ENCODE data around the gene HRK.

HRK gene

DNA sequence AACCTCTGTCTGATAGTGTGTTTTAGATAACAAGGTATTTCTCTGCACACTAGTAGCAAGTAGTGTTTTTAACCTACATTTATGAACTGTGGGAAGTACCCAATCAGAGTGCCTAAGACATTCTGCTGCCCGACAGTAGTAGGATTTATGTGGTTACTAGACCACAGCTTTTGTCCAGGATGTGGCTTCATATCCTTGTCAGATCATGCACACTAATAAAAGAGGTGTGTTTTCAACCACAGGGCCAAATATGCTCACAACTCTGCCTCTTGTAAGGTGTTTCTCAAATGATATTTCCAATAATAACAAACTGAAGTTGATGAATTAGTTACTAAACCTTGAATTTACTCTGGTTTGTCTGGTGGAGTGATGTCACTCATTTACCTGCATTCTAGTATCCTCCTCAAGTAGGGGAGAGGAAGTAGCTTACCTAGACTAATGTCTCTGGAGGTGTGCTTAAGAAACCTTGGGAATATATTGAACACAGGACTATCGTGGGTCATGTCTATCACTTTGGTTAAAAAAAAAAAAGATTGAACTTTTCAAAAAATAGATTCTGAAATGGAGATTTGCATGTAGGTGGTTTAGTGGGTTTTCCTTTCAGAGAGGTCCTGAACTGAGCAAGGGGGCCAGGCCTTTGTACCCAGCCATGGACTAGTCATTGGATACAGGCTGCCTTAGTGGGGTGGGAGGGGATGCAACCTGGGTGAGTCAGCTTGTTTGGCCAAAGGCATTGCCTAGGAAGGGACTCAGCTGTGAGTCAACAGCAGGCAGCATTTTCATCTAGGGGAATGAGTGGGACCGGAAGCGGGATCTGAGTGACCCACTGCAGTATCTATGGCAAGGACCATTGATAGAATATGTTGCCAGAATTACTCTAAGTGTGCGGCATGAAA, 43.6 kb upstream of the HRK start:
- TF ChIP-seq CTCF (IDR thresholded peaks at IDR 0.05; ENCODE audit: low read depth, low read length, missing control alignments), result no peak
- peak; percentile 75 for DNase-seq (ENCODE audit: low read depth)
- H3K4me3 ChIP-seq (ENCODE audit: low read depth, low read length), result no peak overlapping the region
- in situ Hi-C loops (cut with HindIII; ENCODE audit: low sequenced_read_pairs), result no loop called here

DNA sequence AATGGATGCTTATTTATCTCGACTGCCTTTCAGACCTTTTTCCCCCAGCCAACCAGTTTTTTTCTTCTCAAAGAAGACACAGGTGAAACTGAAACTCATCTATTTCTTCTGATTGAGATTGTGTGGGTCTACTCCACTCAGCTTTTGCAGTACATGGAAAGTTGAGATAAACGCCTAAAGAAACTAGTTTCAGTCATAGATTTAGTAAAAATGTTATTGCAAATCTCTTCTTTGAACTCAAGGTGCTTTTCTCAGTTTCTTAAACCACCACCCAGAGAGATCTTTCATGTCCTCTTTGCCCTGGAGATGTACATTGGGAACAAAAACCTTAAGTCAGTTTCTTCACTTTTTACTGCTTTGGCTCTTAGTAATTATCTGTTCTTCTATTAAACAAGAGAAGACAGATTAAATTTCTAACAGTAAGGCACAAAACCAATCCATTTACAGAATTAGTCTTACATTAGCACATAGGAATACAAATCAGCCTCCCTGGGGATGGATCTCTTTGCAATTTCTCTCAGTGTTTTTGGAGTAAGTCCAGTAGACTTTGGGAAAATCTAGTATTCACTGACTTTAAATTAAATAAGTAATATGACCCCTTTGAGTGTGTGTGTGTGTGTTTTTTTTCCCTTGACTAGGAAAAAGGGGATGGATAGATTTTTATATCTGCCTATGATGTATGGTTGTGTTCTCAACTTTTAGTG, 41.1 kb upstream of the HRK start:
- DNase-seq (ENCODE audit: low read depth), result no peak

DNA sequence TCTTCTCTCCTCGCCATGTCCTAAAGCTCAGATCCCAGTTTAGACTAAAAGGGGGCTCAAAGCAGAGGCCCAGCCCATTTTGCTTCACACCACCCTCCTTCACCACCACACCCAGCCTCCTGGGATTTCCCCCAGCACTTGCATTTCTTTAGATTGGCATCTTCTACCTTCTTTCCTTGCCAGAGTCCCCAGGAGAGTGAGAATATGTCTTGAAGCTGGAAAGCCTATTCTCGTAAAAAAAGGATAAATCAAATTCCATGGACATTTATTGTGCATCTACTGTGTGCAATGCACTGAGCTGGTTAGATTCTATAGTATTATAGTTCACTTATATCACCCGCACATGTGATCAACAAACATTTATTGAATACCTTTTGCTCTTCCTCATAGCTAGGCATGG, 39.7 kb upstream of the HRK start:
- DNase-seq (ENCODE audit: low read depth), result no peak
- no peak for TF ChIP-seq CTCF (IDR thresholded peaks at IDR 0.05; ENCODE audit: low read depth, low read length, missing control alignments)
- no peak overlapping the region for H3K4me3 ChIP-seq (ENCODE audit: low read depth, low read length)
- in situ Hi-C loops (cut with HindIII; ENCODE audit: low sequenced_read_pairs), result no loop called here

More for the DNA sequence above, 41.1 kb upstream of the HRK start:
- no peak overlapping the region for H3K4me3 ChIP-seq (ENCODE audit: low read depth, low read length)
- in situ Hi-C loops (cut with HindIII; ENCODE audit: low sequenced_read_pairs), result no loop called here
- no peak for TF ChIP-seq CTCF (IDR thresholded peaks at IDR 0.05; ENCODE audit: low read depth, low read length, missing control alignments)

GRCh38 chr12:116919706-116920485, 38.7 kb upstream of the HRK start:
- no peak for TF ChIP-seq CTCF (IDR thresholded peaks at IDR 0.05; ENCODE audit: low read depth, low read length, missing control alignments)
- DNase-seq (ENCODE audit: low read depth), result no peak
- H3K4me3 ChIP-seq (ENCODE audit: low read depth, low read length), result no peak overlapping the region
- in situ Hi-C loops (cut with HindIII; ENCODE audit: low sequenced_read_pairs), result no loop called here

- DNase-seq (ENCODE audit: low read depth), result no peak
- H3K4me3 ChIP-seq (ENCODE audit: low read depth, low read length), result no peak overlapping the region
- no peak for TF ChIP-seq CTCF (IDR thresholded peaks at IDR 0.05; ENCODE audit: low read depth, low read length, missing control alignments)
- in situ Hi-C loops (cut with HindIII; ENCODE audit: low sequenced_read_pairs), result no loop called here
These were observed 38.0 kb upstream of the HRK start for GRCh38 chr12:116919247-116919661.

DNA sequence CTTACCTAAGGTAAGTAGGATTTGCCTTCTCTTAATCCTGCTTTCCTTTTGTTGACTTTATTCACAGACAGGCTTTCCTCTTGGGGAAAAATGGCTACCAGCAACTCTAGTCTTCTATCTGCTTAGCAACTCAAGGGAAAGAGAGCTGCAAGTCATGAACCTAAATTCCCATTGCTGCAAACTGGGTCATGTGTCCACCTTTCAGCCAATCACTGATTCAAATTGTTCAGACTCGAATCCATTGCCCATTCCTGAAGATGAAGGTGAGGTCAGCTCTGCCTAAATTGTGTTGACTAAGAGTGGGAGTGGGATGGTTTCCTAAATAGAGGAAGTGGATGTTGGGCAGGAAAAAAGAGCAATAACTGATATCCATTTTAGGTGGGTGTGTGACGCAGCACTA, 37.2 kb upstream of the HRK start:
- no peak for TF ChIP-seq CTCF (IDR thresholded peaks at IDR 0.05; ENCODE audit: low read depth, low read length, missing control alignments)
- in situ Hi-C loops (cut with HindIII; ENCODE audit: low sequenced_read_pairs), result no loop called here

More for the DNA sequence above, 37.2 kb upstream of the HRK start:
- DNase-seq (ENCODE audit: low read depth), result no peak
- no peak overlapping the region for H3K4me3 ChIP-seq (ENCODE audit: low read depth, low read length)

Measured in astrocyte of the cerebellum (primary cell).